ENCODE measurements around the gene CPLX3. TPM values are rescaled to one million over a fixed set of nuclear protein-coding genes. Genes with fewer than 3 reads are reported as not detected.

Gene CPLX3
- total and polyA plus RNA-seq, 2 of the 8 experiments (the other 6 are each of a cell fraction or from before 2014, with no cell fraction given): 0.17 TPM; not detected in 1

GRCh38 chr15:74872702-74873035, 46.2 kb downstream of the CPLX3 start (continued):
- TF ChIP-seq SRF (IDR thresholded peaks at IDR 0.05; ENCODE audit: low read depth, low read length) (no peak), ASH2L (IDR thresholded peaks at IDR 0.05; ENCODE audit: low read length) (no peak), RNF2 (IDR thresholded peaks at IDR 0.05; ENCODE audit: borderline replicate concordance, low read depth, low read length, missing control alignments, poor library complexity, severe bottlenecking) (no peak)

Measured in H1 (cell line).